ENCODE data around the gene RAG2.

Gene RAG2

DNA sequence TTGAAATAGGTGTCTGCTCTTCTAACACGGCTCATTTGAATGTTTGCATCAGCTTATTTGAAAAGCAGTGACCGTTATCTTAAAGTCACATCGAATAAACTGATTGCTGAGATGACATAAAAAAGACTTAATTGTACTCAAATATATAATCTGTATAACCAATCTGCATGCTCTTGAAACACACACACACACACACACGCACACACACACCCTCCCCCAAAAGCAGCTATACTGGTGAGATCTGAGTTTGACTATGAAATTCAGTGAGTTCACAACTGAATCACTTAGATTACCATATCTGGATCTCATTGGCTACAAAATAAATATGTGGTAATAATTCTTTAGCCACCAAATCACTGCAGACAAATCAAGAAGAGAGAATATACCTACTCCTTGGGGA, 7.5 kb downstream of the RAG2 start:
- Histone ChIP-seq H3K36me3 (ENCODE audit: low read depth) (no peaks in the 10 kb centered on the region), H3K27ac (ENCODE audit: poor library complexity, severe bottlenecking) (no peak overlapping the region), H3K9me3 (ENCODE audit: severe bottlenecking) (no peaks in the 10 kb centered on the region), H3K27me3 (ENCODE audit: insufficient read depth, poor library complexity, severe bottlenecking) (peaks cover 27% of the 10 kb centered on the region), H3K4me3 (ENCODE audit: severe bottlenecking) (no peak overlapping the region), H3K4me1 (ENCODE audit: insufficient read depth, poor library complexity, severe bottlenecking) (no peaks in the 10 kb centered on the region)
- ATAC-seq (ENCODE audit: low read depth) (no peak), DNase-seq (ENCODE audit: low spot score) (no peak)
- TF ChIP-seq, protein P1, sequence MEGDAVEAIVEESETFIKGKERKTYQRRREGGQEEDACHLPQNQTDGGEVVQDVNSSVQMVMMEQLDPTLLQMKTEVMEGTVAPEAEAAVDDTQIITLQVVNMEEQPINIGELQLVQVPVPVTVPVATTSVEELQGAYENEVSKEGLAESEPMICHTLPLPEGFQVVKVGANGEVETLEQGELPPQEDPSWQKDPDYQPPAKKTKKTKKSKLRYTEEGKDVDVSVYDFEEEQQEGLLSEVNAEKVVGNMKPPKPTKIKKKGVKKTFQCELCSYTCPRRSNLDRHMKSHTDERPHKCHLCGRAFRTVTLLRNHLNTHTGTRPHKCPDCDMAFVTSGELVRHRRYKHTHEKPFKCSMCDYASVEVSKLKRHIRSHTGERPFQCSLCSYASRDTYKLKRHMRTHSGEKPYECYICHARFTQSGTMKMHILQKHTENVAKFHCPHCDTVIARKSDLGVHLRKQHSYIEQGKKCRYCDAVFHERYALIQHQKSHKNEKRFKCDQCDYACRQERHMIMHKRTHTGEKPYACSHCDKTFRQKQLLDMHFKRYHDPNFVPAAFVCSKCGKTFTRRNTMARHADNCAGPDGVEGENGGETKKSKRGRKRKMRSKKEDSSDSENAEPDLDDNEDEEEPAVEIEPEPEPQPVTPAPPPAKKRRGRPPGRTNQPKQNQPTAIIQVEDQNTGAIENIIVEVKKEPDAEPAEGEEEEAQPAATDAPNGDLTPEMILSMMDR (IDR thresholded peaks at IDR 0.05; ENCODE audit: poor library complexity, severe bottlenecking), result no peak

DNA sequence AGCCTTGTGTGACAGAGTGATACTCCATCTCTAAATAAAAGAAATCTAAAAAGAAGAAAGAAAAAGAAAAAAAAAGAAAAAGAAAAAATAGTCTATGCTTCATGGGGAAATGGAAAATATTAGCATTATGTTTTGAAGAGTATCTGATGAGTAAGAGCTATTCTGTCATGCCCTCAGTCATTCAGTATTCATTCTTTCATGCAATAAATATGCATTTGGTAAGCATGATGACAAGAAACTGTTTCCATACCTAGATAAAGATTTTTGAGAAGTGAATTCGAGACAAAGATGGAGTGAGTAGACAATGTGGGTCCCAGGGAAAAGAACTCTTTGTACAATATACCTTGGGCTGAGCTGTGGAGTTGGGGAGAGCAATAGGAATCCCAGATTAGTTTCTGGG, 9.9 kb downstream of the RAG2 start:
- Histone ChIP-seq H3K9me3 (ENCODE audit: severe bottlenecking) (no peaks in the 10 kb centered on the region), H3K4me3 (ENCODE audit: severe bottlenecking) (no peak overlapping the region), H3K27me3 (ENCODE audit: insufficient read depth, poor library complexity, severe bottlenecking) (peaks cover 30% of the 10 kb centered on the region), H3K36me3 (ENCODE audit: low read depth) (no peaks in the 10 kb centered on the region), H3K4me1 (ENCODE audit: insufficient read depth, poor library complexity, severe bottlenecking) (no peaks in the 10 kb centered on the region), H3K27ac (ENCODE audit: poor library complexity, severe bottlenecking) (no peak overlapping the region)
- no peak for ATAC-seq (ENCODE audit: low read depth)
- no peak for DNase-seq (ENCODE audit: low spot score)
- TF ChIP-seq, protein P1 (IDR thresholded peaks at IDR 0.05; ENCODE audit: poor library complexity, severe bottlenecking), result no peak

DNA sequence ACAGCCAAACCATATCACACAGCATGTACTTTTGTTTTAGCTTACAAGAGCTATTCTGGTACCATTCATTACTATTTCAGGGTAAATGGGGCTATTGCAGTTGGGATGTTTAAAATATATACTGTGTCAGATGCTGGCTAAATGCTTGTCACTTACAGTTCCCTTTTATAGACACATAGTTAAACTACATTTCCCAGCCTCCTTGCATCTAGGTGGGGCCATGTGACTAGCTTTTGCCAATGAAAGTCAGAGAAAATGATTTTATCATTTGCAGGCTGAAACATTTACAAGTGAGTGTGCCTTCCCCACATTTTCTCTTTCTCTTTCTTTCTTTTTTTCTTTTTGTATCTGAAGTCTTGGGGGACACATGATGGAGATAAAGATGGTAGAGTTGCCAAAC, 11.5 kb downstream of the RAG2 start:
- TF ChIP-seq, protein P1 (IDR thresholded peaks at IDR 0.05; ENCODE audit: poor library complexity, severe bottlenecking), result no peak
- DNase-seq (ENCODE audit: low spot score) (no peak), ATAC-seq (ENCODE audit: low read depth) (no peak)
- no peaks in the 10 kb centered on the region for H3K36me3 ChIP-seq (ENCODE audit: low read depth)
- H3K9me3 ChIP-seq (ENCODE audit: severe bottlenecking), result no peaks in the 10 kb centered on the region
- H3K4me3 ChIP-seq (ENCODE audit: severe bottlenecking), result no peak overlapping the region
- peaks cover 25% of the 10 kb centered on the region for H3K27me3 ChIP-seq (ENCODE audit: insufficient read depth, poor library complexity, severe bottlenecking)
- H3K4me1 ChIP-seq (ENCODE audit: insufficient read depth, poor library complexity, severe bottlenecking), result no peaks in the 10 kb centered on the region
- no peak overlapping the region for H3K27ac ChIP-seq (ENCODE audit: poor library complexity, severe bottlenecking)

DNA sequence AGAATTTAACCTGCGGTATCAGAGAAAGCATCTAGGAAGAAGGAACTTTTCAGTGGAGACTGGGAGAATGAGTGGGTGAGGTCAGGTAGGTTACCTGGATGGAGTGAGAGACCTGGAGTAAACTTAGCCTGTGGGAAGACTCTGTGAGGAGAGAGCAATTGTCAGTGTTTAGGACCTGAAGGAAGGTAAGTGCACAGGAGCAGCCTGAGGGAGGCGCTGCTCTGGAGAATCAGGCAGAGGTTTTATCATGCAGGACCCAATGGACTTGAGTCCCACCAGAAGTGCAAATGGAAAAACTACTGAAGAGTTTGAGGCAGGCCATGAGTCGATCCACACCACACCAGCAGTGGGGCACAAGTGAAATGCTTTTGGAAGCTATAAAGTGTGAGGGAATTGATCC, 14.4 kb downstream of the RAG2 start:
- Histone ChIP-seq H3K27ac (ENCODE audit: poor library complexity, severe bottlenecking) (no peak overlapping the region), H3K4me3 (ENCODE audit: severe bottlenecking) (no peak overlapping the region), H3K9me3 (ENCODE audit: severe bottlenecking) (no peaks in the 10 kb centered on the region), H3K27me3 (ENCODE audit: insufficient read depth, poor library complexity, severe bottlenecking) (peaks cover 3% of the 10 kb centered on the region), H3K36me3 (ENCODE audit: low read depth) (no peaks in the 10 kb centered on the region), H3K4me1 (ENCODE audit: insufficient read depth, poor library complexity, severe bottlenecking) (no peaks in the 10 kb centered on the region)
- no peak for DNase-seq (ENCODE audit: low spot score)
- ATAC-seq (ENCODE audit: low read depth), result no peak
- TF ChIP-seq, protein P1 (IDR thresholded peaks at IDR 0.05; ENCODE audit: poor library complexity, severe bottlenecking), result no peak

DNA sequence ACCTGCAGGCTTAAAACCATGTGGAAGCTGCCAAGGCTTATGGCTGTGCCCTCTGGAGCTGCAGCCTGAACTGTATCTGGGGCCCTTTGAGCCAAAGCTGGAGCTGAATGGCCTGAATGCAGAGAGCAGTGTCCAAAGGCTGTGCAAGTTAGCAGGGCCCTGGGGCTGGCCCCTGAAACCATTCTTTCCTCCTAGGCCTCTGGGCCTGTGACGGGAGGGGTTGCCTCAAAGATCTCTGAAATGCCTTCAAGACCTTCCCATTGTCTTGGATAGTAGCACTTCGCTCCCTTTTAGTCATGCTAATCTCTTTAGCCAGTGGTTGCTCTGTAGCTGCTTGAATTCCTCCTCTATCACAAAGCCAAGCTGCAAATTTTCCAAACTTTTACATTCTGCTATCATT, 16.5 kb downstream of the RAG2 start:
- ATAC-seq (ENCODE audit: low read depth) (no peak), DNase-seq (ENCODE audit: low spot score) (no peak)
- peaks cover 3% of the 10 kb centered on the region for H3K27me3 ChIP-seq (ENCODE audit: insufficient read depth, poor library complexity, severe bottlenecking)
- no peak overlapping the region for H3K4me3 ChIP-seq (ENCODE audit: severe bottlenecking)
- H3K9me3 ChIP-seq (ENCODE audit: severe bottlenecking), result no peaks in the 10 kb centered on the region
- TF ChIP-seq, protein P1 (IDR thresholded peaks at IDR 0.05; ENCODE audit: poor library complexity, severe bottlenecking), result no peak
- no peak overlapping the region for H3K27ac ChIP-seq (ENCODE audit: poor library complexity, severe bottlenecking)
- no peaks in the 10 kb centered on the region for H3K4me1 ChIP-seq (ENCODE audit: insufficient read depth, poor library complexity, severe bottlenecking)
- no peaks in the 10 kb centered on the region for H3K36me3 ChIP-seq (ENCODE audit: low read depth)

All from RWPE2 (cell line).